HepG2 (cell line): ENCODE data around the gene KCNJ4. TPM values are rescaled to one million over a fixed set of nuclear protein-coding genes. Genes with fewer than 3 reads are reported as not detected.

Experiments used
- ATAC-seq: fragments of 200-7000 bp; cut with Tn5 transposase; 3 replicates; pipeline ENCODE4 v1.9.1; 2020; ENCODE audit warnings: mild to moderate bottlenecking, moderate library complexity
- BruUV-seq: library from RNA; stranded (reverse); fragments of 400-500 nt; replicated peaks from 2 replicates; lab custom pipeline; 2021; lab: Mats Ljungman, UMichigan
- CTCF ChIA-PET: fragments of 300-600 bp; formaldehyde crosslinking; extraction: SDS; loops from one replicate; lab custom pipeline; 2021; ENCODE audit warnings: low total read pairs, inconsistent platforms, low intra/inter-chr PET ratio; lab: Yijun Ruan, JAX
- POLR2A ChIA-PET: fragments of 350-600 bp; sonication (Branson Sonifier 250); formaldehyde crosslinking; loops from one replicate; lab custom pipeline; 2020; ENCODE audit warnings: antibody characterized with exemption, inconsistent platforms; lab: Yijun Ruan, JAX
- DNase-seq: peaks from one replicate; pipeline ENCODE4 v3.0.0-alpha.2; 2015; ENCODE audit warnings: low spot score
- FAIRE-seq: peaks from 3 replicates; lab custom pipeline; 2011; peaks lifted over from hg19 to GRCh38; lab: Jason Lieb, UNC
- H2AFZ ChIP-seq: one replicate; pipeline ENCODE4 v1.6.1; 2011; ENCODE audit warnings: low read length, inconsistent platforms
- H3K27ac ChIP-seq: fragments of 300-600 bp; 3 replicates; pipeline ENCODE4 v1.8.0; 2011; ENCODE audit warnings: mixed run types, mild to moderate bottlenecking, mixed read lengths, low read length, inconsistent platforms; ENCODE audit not compliant: insufficient read depth; ENCODE audit errors: extremely low read length
- H3K27me3 ChIP-seq, 2 experiments: fragments of 200-600 bp in 1 of 2; 2 replicates in 1 of 2; 3 replicates in 1 of 2; pipeline versions ENCODE4 v1.6.0 to v1.8.0; 2011; ENCODE audit warnings: low read length in 2 of 2, mild to moderate bottlenecking in 2 of 2, moderate library complexity in 2 of 2, inconsistent platforms in 1 of 2; ENCODE audit not compliant: insufficient read depth in 2 of 2, control insufficient read depth in 1 of 2
- H3K36me3 ChIP-seq, 2 experiments: fragments of 200-600 bp in 1 of 2; replicated peaks in 1 of 2; 2 replicates in 1 of 2; 3 replicates in 1 of 2; pipeline versions ENCODE4 v1.5.1 to v1.8.0; 2011; ENCODE audit warnings: low read length in 2 of 2, inconsistent platforms in 1 of 2; ENCODE audit not compliant: insufficient read depth in 2 of 2, control insufficient read depth in 1 of 2
- H3K4me1 ChIP-seq: 2 replicates; pipeline ENCODE4 v1.5.1; 2012; ENCODE audit warnings: low read length, inconsistent platforms; ENCODE audit not compliant: insufficient read depth
- H3K4me2 ChIP-seq: 2 replicates; pipeline ENCODE4 v1.6.0; 2011; ENCODE audit warnings: low read depth, low read length, inconsistent platforms
- H3K4me3 ChIP-seq, 3 experiments: fragments of 200-600 bp in 1 of 3; sonication (generic), shearing (Covaris generic) in 1 of 3; replicated peaks in 1 of 3; 2 replicates each; pipeline ENCODE4 v1.5.1; 2011 to 2016; ENCODE audit warnings: low read length in 3 of 3, inconsistent platforms in 2 of 3, low read depth in 2 of 3, mild to moderate bottlenecking in 2 of 3, control low read depth in 1 of 3, mixed read lengths in 1 of 3; ENCODE audit not compliant: insufficient read depth in 1 of 3
- H3K79me2 ChIP-seq: one replicate; pipeline ENCODE4 v1.6.1; 2011; ENCODE audit warnings: low read length, inconsistent platforms; ENCODE audit not compliant: insufficient read depth
- H3K9ac ChIP-seq: 2 replicates; pipeline ENCODE4 v1.6.0; 2011; ENCODE audit warnings: mild to moderate bottlenecking, low read depth, low read length, inconsistent platforms; ENCODE audit not compliant: insufficient read depth
- H3K9me3 ChIP-seq: 2 replicates; pipeline ENCODE4 v1.5.1; 2012; ENCODE audit warnings: mild to moderate bottlenecking, low read length
- H4K20me1 ChIP-seq: 2 replicates; pipeline ENCODE4 v1.6.0; 2011; ENCODE audit warnings: inconsistent platforms, mild to moderate bottlenecking, low read length, moderate library complexity; ENCODE audit not compliant: insufficient read depth
- AFF4 ChIP-seq: sonication (generic); formaldehyde crosslinking; IDR thresholded peaks from 2 replicates; pipeline ENCODE4 v1.4.0; 2020; ENCODE audit warnings: missing genetic modification reagents
- AGO2 ChIP-seq: fragments of 200-400 bp; formaldehyde crosslinking; optimal IDR thresholded peaks from 2 replicates; pipeline ENCODE3; 2017; ENCODE audit warnings: mild to moderate bottlenecking, low read depth, low read length, moderate library complexity
- FOXO4 ChIP-seq: sonication (generic); formaldehyde crosslinking; conservative IDR thresholded peaks from 2 replicates; pipeline ENCODE4 v1.8.1; 2023; ENCODE audit warnings: missing genetic modification reagents
- POLR2AphosphoS5 ChIP-seq: IDR thresholded peaks from 2 replicates; pipeline ENCODE4 v1.6.1; 2012; ENCODE audit warnings: low read depth, low read length
- POLR2G ChIP-seq: fragments of 200-400 bp; formaldehyde crosslinking; IDR thresholded peaks from 2 replicates; pipeline ENCODE4 v1.6.1; 2018; ENCODE audit warnings: mild to moderate bottlenecking, low read depth, low read length, moderate library complexity
- ZNF24 ChIP-seq: fragments of 450-650 bp; IDR thresholded peaks from 2 replicates; pipeline ENCODE4 v1.6.1; 2017; ENCODE audit warnings: antibody characterized with exemption, mild to moderate bottlenecking
- ZNF282 ChIP-seq: fragments of 450-650 bp; IDR thresholded peaks from 2 replicates; pipeline ENCODE4 v1.6.1; 2018; ENCODE audit not compliant: partially characterized antibody
- WGBS: methylation state at CpG from one replicate; pipeline ENCODE4 v1.1.6; 2017; ENCODE audit warnings: low lambda C conversion rate; 5-methylcytosine and 5-hydroxymethylcytosine counted together
- in situ Hi-C: cut with HindIII; loops from 2 replicates; pipeline ENCODE4 v1.10.0; 2017; ENCODE audit warnings: low pct_unique_long_range_greater_than_20kb; ENCODE audit not compliant: extremely low pct_ligation_motif_present
- intact Hi-C: fragments of 100-400 bp; cut with micrococcal nuclease; formaldehyde crosslinking; loops from one replicate; pipeline ENCODE4 v1.10.0; 2022; ENCODE audit not compliant: unreplicated experiment
- polyA plus RNA-seq, 8 experiments: library from polyadenylated mRNA; depleted of rRNA in 3 of 8; stranded (reverse) in 7 of 8; unstranded in 1 of 8; fragments of >200 nt; fragmentation: Illumina TruSeq in 4 of 8; extraction: Trizol in 4 of 8; gene quantifications; 2 replicates each; pipeline versions ENCODE4 v1.2.1 to v1.2.3, GENCODE V29; 2011 to 2016; ENCODE audit warnings: low read depth in 4 of 8, missing spikeins in 1 of 8, mixed read lengths in 1 of 8; ENCODE audit not compliant: insufficient read depth in 1 of 8
- total RNA-seq, 5 experiments: library from RNA; depleted of rRNA; stranded (reverse); fragments of >200 nt; fragmentation: Illumina TruSeq; extraction: Trizol; gene quantifications; 2 replicates each; pipeline ENCODE4 v1.2.3, GENCODE V29; 2016; ENCODE audit warnings: low read depth in 1 of 5

Gene KCNJ4
- total and polyA plus RNA-seq, 2 of the 13 experiments (the other 11 are each of a cell fraction or from before 2014, with no cell fraction given): not detected

GRCh38 chr22:38489142-38489541 lies 34.1 kb upstream of the KCNJ4 start:
- BruUV-seq: no TSS peak
- no peak for FAIRE-seq
- DNase-seq: no peak
- peaks cover 34% of the 10 kb centered on the region for H3K4me1 ChIP-seq
- peaks cover 31 to 80% of the 10 kb centered on the region in 2 experiments for H3K36me3 ChIP-seq
- POLR2A ChIA-PET: interaction anchor here (2.7 to 3.6 kb wide), 2 partner anchors 8 to 13 kb away, joined by 16 to 18 read pairs; no protein-coding TSS in a partner anchor
- no peak overlapping the region for H3K27ac ChIP-seq
- H3K27me3 ChIP-seq: no peaks in the 10 kb centered on the region
- no peak for ATAC-seq
- H3K79me2 ChIP-seq: no peaks in the 10 kb centered on the region
- H3K4me2 ChIP-seq: no peak overlapping the region
- H3K9me3 ChIP-seq: no peaks in the 10 kb centered on the region
- CTCF ChIA-PET: no interaction called here
- WGBS: 98% methylated on average over 17 of the region's 17 CpGs
- H3K9ac ChIP-seq: no peak overlapping the region
- intact Hi-C loops (no loop called here), in situ Hi-C loops (no loop called here)
- H3K4me3 ChIP-seq: no peak overlapping the region
- H2AFZ ChIP-seq: no peak overlapping the region
- TF ChIP-seq AGO2: peak; percentile 84
- TF ChIP-seq POLR2AphosphoS5: peak; percentile 34; the same call in 1 of the 2 replicates
- no peak for TF ChIP-seq ZNF24
- TF ChIP-seq ZNF282: no peak
- TF ChIP-seq POLR2G: peak; percentile 32; the same call in 1 of the 2 replicates
- no peak for TF ChIP-seq AFF4
- TF ChIP-seq FOXO4 (CRISPR knock-in tag): 0 out of 2 replicates have a peak, but pooled peaks have one; percentile 19
- H4K20me1 ChIP-seq: no peaks in the 10 kb centered on the region
